K562 (cell line): ENCODE data around the gene HAGHL. TPM values are rescaled to one million over a fixed set of nuclear protein-coding genes. Genes with fewer than 3 reads are reported as not detected.

Source experiments
- ATAC-seq: fragments of 200-7000 bp; cut with Tn5 transposase; 3 replicates; pipeline ENCODE4 v1.9.1; 2020; ENCODE audit warnings: moderate library complexity
- BruUV-seq: library from RNA; stranded (reverse); fragments of 400-500 nt; replicated peaks from 2 replicates; lab custom pipeline; 2021; lab: Mats Ljungman, UMichigan
- CTCF ChIA-PET: fragments of 300-600 bp; formaldehyde crosslinking; extraction: SDS; loops from one replicate; lab custom pipeline; 2021; ENCODE audit warnings: low intra/inter-chr PET ratio; lab: Yijun Ruan, JAX
- POLR2A ChIA-PET: fragments of 300-600, 350-650 bp; sonication (Branson Sonifier 250); formaldehyde crosslinking; extraction: SDS; loops from one replicate; lab custom pipeline; 2021; ENCODE audit warnings: antibody characterized with exemption, inconsistent platforms; lab: Yijun Ruan, JAX
- DNase-seq, 4 experiments: peaks; one replicate each; pipeline versions ENCODE4 v3.0.0 to v3.0.0-alpha.2; 2011 to 2018; ENCODE audit warnings: low spot score in 3 of 4, mixed read lengths in 3 of 4; ENCODE audit errors: extremely low read depth in 1 of 4
- FAIRE-seq: peaks from 2 replicates; lab custom pipeline; 2011; peaks lifted over from hg19 to GRCh38; lab: Jason Lieb, UNC
- H2AFZ ChIP-seq: 2 replicates; pipeline ENCODE4 v1.6.0; 2011; ENCODE audit warnings: low read depth, low read length, control low read depth, inconsistent platforms
- H3K27ac ChIP-seq: fragments of 200-600 bp; 3 replicates; pipeline ENCODE4 v1.8.0; 2011; ENCODE audit warnings: low read depth, mild to moderate bottlenecking, control low read depth, inconsistent platforms, low read length, moderate library complexity, mixed read lengths; ENCODE audit errors: extremely low read depth
- H3K27me3 ChIP-seq, 2 experiments: fragments of 300-600 bp in 1 of 2; 2 replicates in 1 of 2; 3 replicates in 1 of 2; pipeline versions ENCODE4 v1.6.0 to v1.8.0; 2011; ENCODE audit warnings: inconsistent platforms in 2 of 2, low read length in 2 of 2, mild to moderate bottlenecking in 1 of 2, mixed read lengths in 1 of 2, moderate library complexity in 1 of 2; ENCODE audit not compliant: control insufficient read depth in 2 of 2, insufficient read depth in 2 of 2
- H3K36me3 ChIP-seq: fragments of 300-600 bp; 3 replicates; pipeline ENCODE4 v1.8.0; 2011; ENCODE audit warnings: mild to moderate bottlenecking, low read length, inconsistent platforms; ENCODE audit not compliant: control insufficient read depth, insufficient read depth
- H3K4me1 ChIP-seq, 2 experiments: fragments of 200-600 bp in 1 of 2; replicated peaks in 1 of 2; 2 replicates in 1 of 2; 3 replicates in 1 of 2; pipeline versions ENCODE4 v1.5.1 to v1.8.0; 2011; ENCODE audit warnings: inconsistent platforms in 2 of 2, low read length in 2 of 2, mild to moderate bottlenecking in 1 of 2, mixed read lengths in 1 of 2, moderate library complexity in 1 of 2; ENCODE audit not compliant: control insufficient read depth in 2 of 2, insufficient read depth in 2 of 2
- H3K4me2 ChIP-seq: 2 replicates; pipeline ENCODE4 v1.6.1; 2011; ENCODE audit warnings: low read length, control low read depth, inconsistent platforms, mixed read lengths; ENCODE audit not compliant: insufficient read depth
- H3K4me3 ChIP-seq: fragments of 200-600 bp; sonication (generic), shearing (Covaris generic); 2 replicates; pipeline ENCODE4 v1.5.1; 2016; ENCODE audit warnings: control low read depth, inconsistent platforms
- H3K79me2 ChIP-seq: fragments of 200-600 bp; 3 replicates; pipeline ENCODE4 v1.8.0; 2011; ENCODE audit warnings: low read length, inconsistent platforms; ENCODE audit not compliant: control insufficient read depth, insufficient read depth
- H3K9ac ChIP-seq, 2 experiments: 2 replicates each; pipeline versions ENCODE4 v1.6.0 to v1.6.1; 2011; ENCODE audit warnings: low read depth in 2 of 2, low read length in 2 of 2, control low read depth in 1 of 2, inconsistent platforms in 1 of 2, mild to moderate bottlenecking in 1 of 2, mixed read lengths in 1 of 2; ENCODE audit not compliant: insufficient read depth in 1 of 2
- H3K9me1 ChIP-seq: one replicate; pipeline ENCODE4 v1.6.0; 2011; ENCODE audit warnings: inconsistent platforms, mild to moderate bottlenecking, low read length, moderate library complexity; ENCODE audit not compliant: control insufficient read depth, insufficient read depth
- H3K9me3 ChIP-seq: replicated peaks from 2 replicates; pipeline ENCODE4 v1.5.1; 2011; ENCODE audit warnings: low read depth, low read length, inconsistent platforms; ENCODE audit not compliant: control insufficient read depth, insufficient read depth
- H4K20me1 ChIP-seq: replicated peaks from 2 replicates; pipeline ENCODE4 v1.6.1; 2011; ENCODE audit warnings: low read length, inconsistent platforms, mixed read lengths; ENCODE audit not compliant: control insufficient read depth, insufficient read depth
- CXXC5 ChIP-seq: fragments of 250-450 bp; sonication (Bioruptor Pico); IDR thresholded peaks from 2 replicates; pipeline ENCODE4 v1.8.0; 2022; ENCODE audit warnings: inconsistent platforms, mild to moderate bottlenecking, moderate library complexity
- ETV1 ChIP-seq: fragments of 450-650 bp; conservative IDR thresholded peaks from 2 replicates; pipeline ENCODE4 v1.6.1; 2016; ENCODE audit warnings: missing genetic modification characterization, control low read depth, low read depth, missing compliant biosample characterization
- JUND ChIP-seq, 2 experiments: IDR thresholded peaks; 2 replicates in 1 of 2; 3 replicates in 1 of 2; pipeline ENCODE4 v1.6.1; 2011; ENCODE audit warnings: borderline replicate concordance in 2 of 2, low read depth in 2 of 2, low read length in 2 of 2, improper control_type of control experiment in 1 of 2, missing biosample characterization in 1 of 2, missing genetic modification characterization in 1 of 2, missing genetic modification reagents in 1 of 2
- KLF16 ChIP-seq: IDR thresholded peaks from 2 replicates; pipeline ENCODE4 v1.6.1; 2016; ENCODE audit warnings: antibody characterized with exemption
- MCM5 ChIP-seq: fragments of 450-650 bp; IDR thresholded peaks from 2 replicates; pipeline ENCODE4 v1.6.1; 2016; ENCODE audit warnings: low read depth
- NR2F6 ChIP-seq: fragments of 450-650 bp; formaldehyde crosslinking; IDR thresholded peaks from 2 replicates; pipeline ENCODE4 v1.4.0; 2020; ENCODE audit warnings: mild to moderate bottlenecking
- NUFIP1 ChIP-seq: fragments of 450-650 bp; IDR thresholded peaks from 2 replicates; pipeline ENCODE4 v1.6.1; 2018; ENCODE audit not compliant: partially characterized antibody
- PCBP1 ChIP-seq: fragments of 200-400 bp; formaldehyde crosslinking; IDR thresholded peaks from 2 replicates; pipeline ENCODE4 v1.6.1; 2018; ENCODE audit warnings: mild to moderate bottlenecking, low read depth, low read length; ENCODE audit not compliant: poor library complexity, severe bottlenecking
- RFX7 ChIP-seq: fragments of 250-450 bp; sonication (Bioruptor Pico); IDR thresholded peaks from 2 replicates; pipeline ENCODE4 v1.5.1; 2021; ENCODE audit warnings: mild to moderate bottlenecking
- THAP7 ChIP-seq: fragments of 250-450 bp; sonication (Bioruptor Pico); IDR thresholded peaks from 2 replicates; pipeline ENCODE4 v1.5.0; 2021
- TSC22D4 ChIP-seq: fragments of 450-650 bp; IDR thresholded peaks from 2 replicates; pipeline ENCODE4 v1.6.1; 2016; ENCODE audit warnings: missing genetic modification characterization, missing biosample characterization, control low read depth
- ZBTB7A ChIP-seq: IDR thresholded peaks from 2 replicates; pipeline ENCODE4 v1.6.1; 2011; ENCODE audit warnings: low read depth, mild to moderate bottlenecking, low read length, moderate library complexity, borderline replicate concordance; ENCODE audit not compliant: control insufficient read depth
- ZNF75A ChIP-seq: fragments of 450-650 bp; formaldehyde crosslinking; IDR thresholded peaks from 2 replicates; pipeline ENCODE4 v1.4.0; 2020; ENCODE audit warnings: mild to moderate bottlenecking
- WGBS: fragments of 100-300 bp; shearing (Covaris generic); methylation state at CpG from one replicate; pipeline ENCODE4 v1.1.6; 2016; ENCODE audit warnings: low coverage, mixed read lengths; ENCODE audit not compliant: insufficient coverage; ENCODE audit errors: missing lambda C conversion rate; 5-methylcytosine and 5-hydroxymethylcytosine counted together
- in situ Hi-C: fragments of 300-500 bp; cut with MboI; formaldehyde crosslinking; loops from 4 replicates; pipeline ENCODE4 v1.15.0; 2018; ENCODE audit warnings: inconsistent platforms, mixed read lengths
- intact Hi-C: fragments of 100-400 bp; cut with micrococcal nuclease; formaldehyde crosslinking; loops from 2 replicates; pipeline ENCODE4 v1.14.2; 2022
- polyA plus RNA-seq, 8 experiments: library from polyadenylated mRNA; depleted of rRNA in 4 of 8; stranded (reverse) in 5 of 8; unstranded in 3 of 8; fragments of >200 nt; fragmentation: Nextera tagmentation in 2 of 8; fragmentation: Illumina TruSeq in 1 of 8; extraction: Ambion mirVana in 2 of 8; extraction: Trizol in 1 of 8; gene quantifications; 2 replicates each; pipeline versions ENCODE4 v1.2.1 to v1.2.3, GENCODE V29; 2011 to 2014; ENCODE audit warnings: inconsistent platforms in 1 of 8, missing spikeins in 1 of 8
- total RNA-seq, 7 experiments: library from RNA; depleted of rRNA in 6 of 7; stranded (reverse); fragments of >200 nt in 6 of 7; fragmentation: Illumina TruSeq in 2 of 7; extraction: Trizol in 2 of 7; gene quantifications; 2 replicates each; pipeline versions ENCODE4 v1.2.1 to v1.2.3, GENCODE V29; 2011 to 2021; ENCODE audit warnings: low replicate concordance in 1 of 7
- TF ChIP-seq, protein P1 (sequence below): sonication (generic); formaldehyde crosslinking; IDR thresholded peaks from 2 replicates; pipeline ENCODE4 v1.8.0; 2023; ENCODE audit warnings: mild to moderate bottlenecking, missing genetic modification reagents
- TF ChIP-seq, protein P2 (sequence below), 3 experiments: fragments of 200-800 bp in 1 of 3; sonication (Bioruptor generic) in 1 of 3; sonication (generic) in 1 of 3; formaldehyde crosslinking in 1 of 3; IDR thresholded peaks; 2 replicates each; pipeline versions ENCODE4 v1.6.1 to v1.8.0; 2016 to 2022; ENCODE audit warnings: mild to moderate bottlenecking in 2 of 3, missing compliant biosample characterization in 2 of 3, missing genetic modification characterization in 2 of 3, missing genetic modification reagents in 1 of 3
- TF ChIP-seq, protein P3 (sequence below): fragments of 450-650 bp; IDR thresholded peaks from 2 replicates; pipeline ENCODE4 v1.6.1; 2017; ENCODE audit warnings: antibody characterized with exemption

Gene HAGHL
- total and polyA plus RNA-seq, 9 of the 15 experiments (the other 6 are each of a cell fraction or from before 2014, with no cell fraction given), result 0.31 to 83.4 (median 20.7) TPM

GRCh38 chr16:705431-706188 is 21.3 kb upstream of the HAGHL start, which contains the start of gene FBXL16:
Gene FBXL16, minus strand, starts transcription at chr16:705801. Its CDS starts 8,396 bp downstream, at chr16:697405.
- H3K4me2 ChIP-seq, result peak within 1 kb of the TSS; percentile 46; the same call in 1 of the 2 replicates
- CTCF ChIA-PET, result no interaction called here
- peaks cover 8 to 50% of the 10 kb centered on the region in 2 experiments; a peak in 4 of 5 replicates for H3K27me3 ChIP-seq
- TF ChIP-seq, protein P1, sequence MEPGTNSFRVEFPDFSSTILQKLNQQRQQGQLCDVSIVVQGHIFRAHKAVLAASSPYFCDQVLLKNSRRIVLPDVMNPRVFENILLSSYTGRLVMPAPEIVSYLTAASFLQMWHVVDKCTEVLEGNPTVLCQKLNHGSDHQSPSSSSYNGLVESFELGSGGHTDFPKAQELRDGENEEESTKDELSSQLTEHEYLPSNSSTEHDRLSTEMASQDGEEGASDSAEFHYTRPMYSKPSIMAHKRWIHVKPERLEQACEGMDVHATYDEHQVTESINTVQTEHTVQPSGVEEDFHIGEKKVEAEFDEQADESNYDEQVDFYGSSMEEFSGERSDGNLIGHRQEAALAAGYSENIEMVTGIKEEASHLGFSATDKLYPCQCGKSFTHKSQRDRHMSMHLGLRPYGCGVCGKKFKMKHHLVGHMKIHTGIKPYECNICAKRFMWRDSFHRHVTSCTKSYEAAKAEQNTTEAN (CRISPR knock-in tag), result no peak
- no peak for TF ChIP-seq THAP7 (CRISPR knock-in tag)
- no peak for TF ChIP-seq KLF16
- no peak for TF ChIP-seq PCBP1
- no peak for TF ChIP-seq NR2F6
- TF ChIP-seq ZNF75A (CRISPR knock-in tag), result no peak
- no peak for TF ChIP-seq NUFIP1
- no peak for TF ChIP-seq TSC22D4
- peak; percentile 6; the same call in 1 of the 2 replicates for TF ChIP-seq ZBTB7A
- TF ChIP-seq, protein P2, sequence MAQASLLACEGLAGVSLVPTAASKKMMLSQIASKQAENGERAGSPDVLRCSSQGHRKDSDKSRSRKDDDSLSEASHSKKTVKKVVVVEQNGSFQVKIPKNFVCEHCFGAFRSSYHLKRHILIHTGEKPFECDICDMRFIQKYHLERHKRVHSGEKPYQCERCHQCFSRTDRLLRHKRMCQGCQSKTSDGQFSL (CRISPR knock-in tag; IDR thresholded peaks at IDR 0.05), result no peak
- TF ChIP-seq, protein P2 (tag; IDR thresholded peaks at IDR 0.05), result no peak
- TF ChIP-seq CXXC5, result peak; percentile 46; the same call in 1 of the 2 replicates
- no peak for TF ChIP-seq JUND (IDR thresholded peaks at IDR 0.05; ENCODE audit: borderline replicate concordance, low read depth, low read length)
- TF ChIP-seq JUND (tag; IDR thresholded peaks at IDR 0.05; ENCODE audit: borderline replicate concordance, low read depth, low read length), result no peak
- no peak for TF ChIP-seq ETV1 (tag)
- TF ChIP-seq, protein P3, sequence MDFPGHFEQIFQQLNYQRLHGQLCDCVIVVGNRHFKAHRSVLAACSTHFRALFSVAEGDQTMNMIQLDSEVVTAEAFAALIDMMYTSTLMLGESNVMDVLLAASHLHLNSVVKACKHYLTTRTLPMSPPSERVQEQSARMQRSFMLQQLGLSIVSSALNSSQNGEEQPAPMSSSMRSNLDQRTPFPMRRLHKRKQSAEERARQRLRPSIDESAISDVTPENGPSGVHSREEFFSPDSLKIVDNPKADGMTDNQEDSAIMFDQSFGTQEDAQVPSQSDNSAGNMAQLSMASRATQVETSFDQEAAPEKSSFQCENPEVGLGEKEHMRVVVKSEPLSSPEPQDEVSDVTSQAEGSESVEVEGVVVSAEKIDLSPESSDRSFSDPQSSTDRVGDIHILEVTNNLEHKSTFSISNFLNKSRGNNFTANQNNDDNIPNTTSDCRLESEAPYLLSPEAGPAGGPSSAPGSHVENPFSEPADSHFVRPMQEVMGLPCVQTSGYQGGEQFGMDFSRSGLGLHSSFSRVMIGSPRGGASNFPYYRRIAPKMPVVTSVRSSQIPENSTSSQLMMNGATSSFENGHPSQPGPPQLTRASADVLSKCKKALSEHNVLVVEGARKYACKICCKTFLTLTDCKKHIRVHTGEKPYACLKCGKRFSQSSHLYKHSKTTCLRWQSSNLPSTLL, result no peak
- TF ChIP-seq MCM5, result no peak
- TF ChIP-seq RFX7 (CRISPR knock-in tag), result no peak

More at GRCh38 chr16:705431-706188, 21.3 kb upstream of the HAGHL start, which contains the start of gene FBXL16:
- peaks cover 6% of the 10 kb centered on the region for H3K9me1 ChIP-seq
- H3K9me3 ChIP-seq, result no peaks in the 10 kb centered on the region
- no peak within 1 kb of the TSS for H2AFZ ChIP-seq
- ATAC-seq (peak; percentile 15; the same call in 1 of the 3 replicates), FAIRE-seq (no peak), DNase-seq (peak; percentile 76 to 95 (median 93))
- peaks cover 0 to 65% of the 10 kb centered on the region in 2 experiments; a peak in 3 of 5 replicates for H3K4me1 ChIP-seq
- intact Hi-C loops, result no loop called here
- no peaks in the 10 kb centered on the region for H3K36me3 ChIP-seq
- in situ Hi-C loops, result no loop called here
- 1% methylated on average over 25 of the region's 115 CpGs for WGBS
- H3K27ac ChIP-seq, result no peak within 1 kb of the TSS
- POLR2A ChIA-PET, result interaction anchor here (1.0 kb wide), 1 partner anchor 13 kb away, joined by 3 read pairs; no protein-coding TSS in a partner anchor
- no TSS peak for BruUV-seq
- peak within 1 kb of the TSS; percentile 34; the same call in 1 of the 2 replicates for H3K4me3 ChIP-seq
- peaks cover 41% of the 10 kb centered on the region for H4K20me1 ChIP-seq
- H3K79me2 ChIP-seq, result no peaks in the 10 kb centered on the region
- peak within 1 kb of the TSS in 1 of 2 experiments; percentile 74; a peak in 2 of 4 replicates for H3K9ac ChIP-seq
